HG02642 (cell line): Measurements from ENCODE around the gene KDM4C.

Source experiments
- ATAC-seq: cut with Tn5 transposase; IDR thresholded peaks from one replicate; pipeline ENCODE4 v1.9.1; 2021; ENCODE audit warnings: mild to moderate bottlenecking; ENCODE audit not compliant: unreplicated experiment, poor library complexity

The KDM4C gene

DNA sequence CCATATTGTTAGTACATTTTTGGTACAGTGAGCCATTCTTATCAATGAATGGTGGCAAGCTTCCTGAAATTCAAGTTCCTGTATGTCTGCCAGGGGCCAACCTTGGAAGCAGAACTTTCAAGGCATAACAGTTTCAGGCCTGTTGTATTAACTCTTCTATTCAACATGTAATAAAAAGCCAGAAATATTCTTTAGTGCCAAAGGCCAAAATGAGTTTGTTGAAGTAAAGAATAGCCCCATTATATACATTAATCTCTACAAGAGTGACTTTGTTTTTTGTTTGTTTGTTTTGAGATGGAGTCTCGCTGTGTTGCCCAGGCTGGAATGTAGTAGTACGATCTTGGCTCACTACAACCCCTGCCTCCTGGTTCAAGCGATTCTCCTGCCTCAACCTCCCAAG, 321.3 kb downstream of the KDM4C start:
- ATAC-seq: no peak

DNA sequence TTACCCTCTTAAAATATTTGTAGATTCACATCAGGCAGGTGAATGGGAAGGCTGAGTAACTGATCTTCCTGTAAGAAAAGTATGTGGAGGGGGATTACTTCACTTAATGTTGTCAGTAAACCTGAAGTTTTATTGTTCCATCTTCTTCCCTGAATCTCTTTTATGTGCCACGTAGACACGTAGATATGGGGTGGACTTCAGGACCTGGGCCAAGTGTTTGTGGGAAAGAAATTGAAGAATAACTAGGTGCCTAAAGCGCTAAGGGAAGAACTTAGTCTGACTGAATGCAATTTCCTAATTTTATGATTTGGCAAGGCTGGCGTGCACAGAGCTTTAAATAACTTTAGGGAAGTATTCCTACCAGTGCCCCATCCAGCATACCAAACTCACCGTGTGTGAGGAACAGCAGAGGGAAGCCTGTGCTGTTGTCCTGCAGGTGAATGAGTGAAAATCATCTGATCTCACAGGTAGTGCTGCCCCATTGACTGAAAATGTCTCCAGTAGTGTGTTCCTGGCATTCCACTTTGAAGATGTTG, 323.4 kb downstream of the KDM4C start:
- ATAC-seq: no peak

DNA sequence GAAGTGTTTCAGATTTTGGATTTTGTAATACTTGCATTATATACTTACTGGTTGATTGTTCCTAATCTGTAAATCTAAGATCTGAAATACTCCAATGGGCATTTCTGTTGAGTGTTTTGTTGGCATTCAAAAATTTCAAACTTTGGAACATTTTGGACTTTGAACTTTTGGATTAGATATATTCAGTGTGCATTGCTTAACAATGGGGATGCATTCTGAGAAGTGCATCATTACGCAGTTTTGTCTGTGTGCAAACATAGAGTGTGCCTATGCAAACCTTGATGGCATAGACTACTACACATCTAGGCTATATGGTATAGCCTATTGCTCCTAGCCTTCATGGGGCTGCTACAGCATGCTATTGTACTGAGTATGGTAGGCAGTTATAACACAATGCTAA, 325.4 kb downstream of the KDM4C start:
- ATAC-seq: no peak

DNA sequence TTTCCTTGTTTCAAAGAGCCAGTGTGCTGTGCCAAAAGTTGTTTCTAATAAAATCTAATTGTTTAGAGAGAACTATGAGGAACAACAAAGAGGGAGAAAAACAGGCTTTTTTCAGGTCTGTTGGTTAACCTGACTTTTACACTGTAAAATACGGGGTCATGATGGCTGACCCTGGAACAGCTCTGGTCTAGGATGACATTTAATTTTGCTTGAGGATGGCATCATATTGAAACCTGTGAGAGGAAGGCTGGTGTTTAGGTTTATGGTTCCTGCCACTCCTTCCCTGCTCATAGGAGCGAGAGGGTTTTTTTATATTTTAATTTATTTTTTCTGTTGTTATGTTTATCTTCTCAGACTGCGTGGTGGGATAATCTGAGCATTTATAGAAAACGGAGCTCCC, 327.6 kb downstream of the KDM4C start:
- no peak for ATAC-seq

DNA sequence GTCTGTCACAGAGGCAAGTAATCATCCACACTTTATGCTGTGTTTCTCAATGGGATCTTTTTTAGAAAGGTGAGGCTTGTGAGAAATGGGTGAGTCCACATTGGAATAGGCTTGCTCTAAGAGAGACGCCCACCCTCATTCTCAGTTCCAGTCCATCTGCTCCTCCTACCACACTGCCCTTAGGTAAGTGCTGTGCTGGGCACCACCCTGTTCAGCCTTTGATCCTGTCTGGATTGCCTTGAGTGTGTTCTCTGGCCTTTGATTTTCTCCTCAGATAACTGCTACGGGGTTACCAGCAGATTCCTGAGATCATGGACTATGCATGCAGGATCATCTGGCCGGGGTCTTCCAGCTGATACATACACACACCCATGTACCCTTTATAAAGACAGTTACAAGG, 328.6 kb downstream of the KDM4C start:
- no peak for ATAC-seq

DNA sequence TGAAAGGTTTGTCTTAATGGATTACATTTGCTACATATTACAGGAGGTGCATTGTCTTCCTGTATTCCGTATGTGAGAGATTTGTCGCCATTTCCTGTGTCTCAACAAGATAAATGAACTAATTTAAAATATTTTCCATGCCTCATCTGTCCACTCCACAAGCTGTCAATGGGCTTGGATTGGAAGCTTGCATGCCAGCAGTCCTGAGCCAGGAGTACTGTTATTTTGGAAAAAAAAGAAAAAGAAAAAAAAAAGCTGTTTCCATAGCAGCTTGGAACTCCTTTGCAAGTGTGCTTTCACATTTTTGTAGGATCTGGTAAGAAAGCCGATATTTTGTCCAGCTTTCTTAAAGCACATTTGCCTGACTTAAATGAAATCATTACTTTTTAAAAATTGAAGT, 330.8 kb downstream of the KDM4C start:
- no peak for ATAC-seq

DNA sequence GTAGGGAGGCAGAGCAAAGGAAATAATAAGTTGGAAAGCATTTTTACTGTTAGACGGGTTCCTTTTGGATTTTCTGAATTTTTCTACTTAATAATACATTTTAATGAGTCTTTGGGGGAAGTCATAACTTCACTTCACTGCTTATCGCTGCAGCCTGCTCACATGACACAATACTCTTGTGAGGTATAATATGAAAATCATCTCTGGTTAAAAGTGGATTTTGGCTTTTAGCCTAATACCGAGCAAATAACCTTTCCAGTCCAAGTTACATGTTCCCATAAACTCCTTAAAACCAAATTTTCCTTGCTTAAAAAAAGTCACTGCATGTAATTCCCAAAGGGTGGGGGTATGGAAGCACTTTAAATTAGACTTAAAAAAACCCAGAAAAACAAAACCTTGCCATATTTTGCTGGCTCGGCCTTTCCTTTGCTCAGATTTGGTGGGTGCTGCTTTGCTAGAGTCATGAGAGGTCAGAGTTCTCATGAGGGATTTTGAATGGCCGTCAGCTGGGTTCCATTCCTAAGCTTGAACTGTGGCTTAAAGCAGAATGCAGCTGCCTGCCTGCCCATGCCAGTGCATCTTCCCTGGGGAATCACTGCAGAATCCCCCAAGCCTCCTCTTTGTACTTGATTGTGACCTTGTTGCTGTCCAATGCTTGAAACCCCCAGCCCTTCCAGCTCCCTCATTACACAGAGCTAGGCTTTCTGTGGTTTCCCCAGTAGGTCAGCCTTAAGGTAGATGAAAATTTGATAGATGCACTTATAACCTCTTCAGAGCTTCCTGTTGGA, 331.8 kb downstream of the KDM4C start:
- ATAC-seq: no peak

DNA sequence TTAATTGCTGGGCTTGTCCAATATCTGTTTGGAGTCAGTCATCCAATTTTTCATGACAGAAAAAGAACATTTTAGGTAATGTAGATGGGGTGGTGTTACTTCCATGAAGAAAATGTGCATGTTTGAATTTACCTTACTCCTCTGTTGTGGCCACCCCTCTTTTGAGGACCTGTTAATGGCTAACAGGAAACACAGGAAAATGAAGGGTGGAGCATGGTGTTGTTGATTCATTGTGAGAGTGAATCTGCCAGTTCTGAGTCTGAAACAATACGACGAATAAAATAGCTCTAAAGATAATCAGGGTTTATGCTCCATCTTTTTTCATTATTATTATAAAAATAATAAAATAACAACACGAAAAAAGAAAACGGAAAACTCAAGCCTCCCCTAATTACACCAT, 335.3 kb downstream of the KDM4C start:
- no peak for ATAC-seq

DNA sequence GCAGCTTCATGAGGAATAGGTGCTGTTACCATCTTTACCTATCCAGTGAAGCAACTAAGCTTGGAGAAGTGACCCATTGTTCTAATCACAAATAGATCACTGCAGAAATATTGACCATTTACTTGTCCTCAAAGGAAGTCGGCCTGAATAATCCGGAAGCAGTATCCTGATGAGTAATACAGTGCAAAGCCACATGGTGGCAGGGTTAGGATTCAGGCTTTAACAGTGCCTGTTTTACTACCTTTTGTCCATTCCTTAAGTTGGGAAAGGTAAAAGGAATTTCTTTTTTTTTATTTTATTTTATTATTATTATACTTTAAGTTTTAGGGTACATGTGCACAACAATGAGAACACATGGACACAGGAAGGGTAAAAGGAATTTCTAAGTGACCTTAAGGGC, 336.3 kb downstream of the KDM4C start:
- ATAC-seq: no peak

DNA sequence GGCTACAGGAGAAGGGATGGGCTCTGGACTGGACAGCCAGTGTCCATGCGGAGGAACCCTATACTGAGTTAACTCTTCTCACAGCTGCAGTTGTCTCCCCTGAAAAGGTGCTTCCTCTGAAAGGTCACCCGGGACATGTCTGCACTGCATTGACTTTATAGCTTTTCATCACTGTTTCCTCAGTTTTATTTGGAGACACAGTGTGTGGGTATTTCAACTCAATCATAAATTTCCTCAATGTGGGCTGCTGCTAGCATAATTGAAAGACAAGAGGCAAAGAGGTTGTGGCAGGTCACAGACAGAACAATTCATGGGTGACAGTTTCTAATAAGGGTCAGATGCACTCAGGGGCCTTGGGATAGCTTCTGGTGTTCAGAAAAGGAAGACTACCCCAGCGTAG, 336.8 kb downstream of the KDM4C start:
- ATAC-seq: no peak

DNA sequence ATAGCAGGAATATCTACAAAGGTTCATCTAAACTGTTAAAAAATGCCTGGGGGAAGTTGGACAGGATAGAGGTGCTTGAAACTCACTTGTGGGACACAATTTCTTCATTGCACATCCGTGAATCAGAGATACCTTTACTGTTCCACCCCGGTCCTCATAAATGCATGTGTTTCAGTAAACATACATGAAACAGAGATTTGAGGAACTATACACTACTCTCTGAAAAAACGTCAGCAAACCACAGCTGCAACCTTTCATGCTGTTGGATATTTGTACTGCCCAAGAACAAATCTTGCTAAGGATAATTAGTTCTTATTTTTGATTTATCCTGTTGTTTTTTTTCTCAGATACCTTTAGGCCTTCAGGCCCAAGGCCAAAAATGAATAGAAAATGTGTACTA, 337.3 kb downstream of the KDM4C start:
- ATAC-seq: no peak

DNA sequence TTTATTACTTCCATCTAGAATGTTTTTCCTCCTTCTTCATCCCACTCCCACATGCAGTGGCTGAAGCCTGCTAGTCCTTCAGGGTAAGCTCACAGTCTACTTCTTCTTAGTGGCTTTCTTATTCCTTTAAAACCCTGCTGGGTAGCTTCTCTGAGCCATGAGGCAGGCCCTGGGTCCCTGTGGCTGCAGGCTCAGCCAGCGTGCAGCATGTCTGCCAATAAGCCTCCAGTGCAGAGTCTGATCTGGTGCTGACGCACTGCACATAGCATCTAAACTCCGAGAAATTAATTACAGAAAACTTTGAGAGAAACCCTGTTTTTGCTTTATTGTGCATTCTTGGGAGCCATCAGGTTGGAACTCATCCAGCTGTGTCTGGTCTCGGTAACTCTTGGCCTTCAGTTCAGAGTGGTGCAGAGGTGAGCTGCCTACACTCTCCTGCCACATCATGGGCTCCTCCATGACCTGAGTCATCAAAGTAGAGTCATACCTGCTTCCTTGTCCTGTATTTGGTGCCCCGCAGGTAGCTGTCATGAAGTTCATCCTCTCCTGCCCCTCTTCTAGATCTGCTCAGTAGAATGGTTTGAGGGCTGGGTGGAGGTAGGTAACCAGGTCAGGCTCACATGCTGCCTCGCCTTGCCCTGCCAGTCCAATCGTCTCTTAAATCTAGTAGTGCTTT, 339.4 kb downstream of the KDM4C start:
- ATAC-seq: no peak

DNA sequence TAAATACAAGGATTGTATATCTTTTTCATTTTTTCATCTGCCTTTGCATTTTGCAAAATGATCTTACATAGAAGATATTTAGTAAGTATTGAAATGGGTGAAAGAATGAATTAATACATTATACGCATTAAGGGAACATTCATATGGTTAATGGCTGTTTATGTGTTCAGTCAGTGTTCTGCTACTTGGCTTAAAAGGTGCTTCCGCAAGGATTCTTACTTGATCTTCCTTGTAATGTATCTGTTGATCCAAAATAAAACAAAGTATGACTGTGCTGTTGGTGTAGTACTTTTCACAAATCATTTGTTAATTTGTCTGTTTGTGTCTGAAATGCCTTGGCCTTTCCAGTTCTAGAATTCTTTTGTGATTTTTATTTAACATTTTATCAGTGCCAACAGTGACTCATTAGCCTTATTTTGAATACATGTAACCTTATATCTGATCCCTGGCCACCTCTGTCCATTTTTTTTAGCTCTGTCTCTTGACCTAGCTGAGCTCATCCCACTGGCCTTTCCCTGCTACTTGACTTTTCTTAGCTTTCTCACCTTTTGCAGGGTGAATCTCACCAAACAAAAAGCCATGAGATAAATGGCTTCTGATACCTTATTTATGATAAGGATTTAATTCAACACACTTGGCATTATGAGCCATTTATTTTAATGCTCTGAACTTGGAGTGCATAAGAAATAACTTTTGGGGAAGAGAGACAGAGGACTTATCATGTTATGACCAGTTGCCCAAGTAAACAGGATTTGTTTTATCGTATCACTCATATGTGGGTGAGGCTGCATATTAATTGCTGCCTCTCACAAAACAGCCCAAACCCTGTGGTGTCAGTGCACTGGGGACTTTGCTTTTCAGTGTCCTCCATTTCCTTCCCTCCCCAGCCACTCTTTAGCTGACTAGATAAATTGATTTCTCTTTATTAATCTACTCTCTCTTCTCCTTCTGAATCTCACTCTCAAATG, 340.3 kb downstream of the KDM4C start:
- no peak for ATAC-seq

DNA sequence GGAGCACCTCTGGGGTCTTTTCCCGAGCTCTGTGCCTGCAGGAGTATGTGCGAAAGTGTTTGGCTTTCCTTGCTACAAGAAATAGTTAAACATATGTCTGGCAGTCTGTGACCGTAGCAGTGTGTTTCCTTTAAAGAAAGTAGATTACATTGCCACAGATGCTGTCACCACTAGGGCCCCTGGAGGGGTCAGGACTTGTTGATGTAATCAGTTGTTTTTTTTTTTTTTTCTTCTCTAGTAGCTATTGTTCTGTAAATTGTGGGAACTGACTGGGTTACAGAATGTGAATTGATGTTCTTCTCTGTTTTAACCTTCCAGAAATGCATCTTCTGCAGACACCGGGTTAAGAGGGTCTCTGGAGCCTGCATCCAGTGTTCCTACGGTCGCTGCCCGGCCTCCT, 345.6 kb downstream of the KDM4C start:
- no peak for ATAC-seq

DNA sequence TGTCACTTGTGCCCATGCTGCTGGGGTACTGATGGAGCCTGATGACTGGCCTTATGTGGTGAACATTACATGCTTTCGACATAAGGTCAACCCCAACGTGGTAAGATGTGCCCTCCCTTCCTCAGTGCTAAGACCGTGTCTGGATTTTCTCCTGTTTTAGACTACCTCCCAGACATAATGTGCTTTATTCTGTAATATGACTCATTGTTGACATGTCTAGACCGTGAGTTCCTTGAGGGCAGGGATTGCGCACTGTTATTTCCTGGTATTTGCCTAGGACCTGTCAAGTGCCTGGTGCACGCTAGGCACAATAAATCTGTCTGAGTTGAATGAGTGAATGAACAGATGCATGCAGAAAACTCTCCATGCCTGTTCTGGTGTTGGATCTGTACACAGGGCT, 346.0 kb downstream of the KDM4C start:
- ATAC-seq: no peak

DNA sequence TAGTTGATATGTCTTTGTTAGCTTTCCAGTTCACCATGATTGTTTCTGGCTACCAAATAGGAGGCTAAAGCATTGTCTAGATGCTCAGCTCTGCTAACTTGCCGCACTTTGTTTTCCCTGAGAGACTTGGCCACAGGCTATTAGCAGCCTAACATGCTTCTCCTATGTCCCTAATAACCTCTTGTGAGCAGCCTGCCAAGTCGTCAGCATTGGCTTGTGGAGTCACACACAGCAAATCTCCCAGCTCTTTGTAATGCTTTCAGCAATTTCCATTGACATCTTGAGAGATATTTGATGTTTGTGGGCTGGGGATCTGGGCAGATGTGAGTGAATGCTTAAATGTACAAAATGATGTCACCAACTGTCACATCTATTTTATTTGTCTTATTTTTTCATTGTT, 346.9 kb downstream of the KDM4C start:
- ATAC-seq: no peak

DNA sequence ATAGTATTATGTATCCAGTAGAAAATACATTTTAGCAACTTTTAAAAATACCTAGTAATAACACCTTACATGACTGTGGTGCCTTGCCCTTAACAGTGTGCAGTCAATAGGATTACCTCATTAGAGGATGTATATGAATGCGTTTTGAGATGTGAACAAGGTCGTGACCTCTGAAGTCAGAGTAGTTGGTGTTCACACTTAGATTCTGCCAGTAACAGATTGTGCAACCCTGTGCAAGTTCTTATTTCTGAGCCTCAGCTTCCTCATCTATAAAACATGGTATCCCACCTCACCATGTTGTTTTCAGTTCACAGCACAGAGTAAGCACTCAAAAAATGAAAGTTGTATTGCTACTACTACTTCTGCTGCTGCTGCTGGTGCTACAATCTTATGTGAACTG, 347.3 kb downstream of the KDM4C start:
- ATAC-seq: no peak

DNA sequence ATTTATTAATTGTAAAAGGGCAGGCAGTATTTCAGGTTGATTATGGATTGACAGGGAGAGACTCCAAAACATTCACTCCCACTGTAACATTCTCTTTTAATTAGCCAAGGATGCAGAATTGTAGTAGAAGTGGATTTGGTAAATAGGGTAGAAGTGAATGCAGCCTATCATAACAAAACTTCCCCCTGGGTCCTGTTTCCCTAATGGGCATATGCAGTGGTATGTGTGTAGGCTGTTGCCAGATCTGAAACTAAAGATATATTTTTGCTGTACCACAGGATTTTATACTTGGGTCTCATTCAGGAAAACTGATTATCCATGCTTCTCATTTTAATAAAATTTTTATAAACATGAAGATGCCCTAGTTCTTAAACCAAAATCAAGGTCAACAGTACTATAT, 351.2 kb downstream of the KDM4C start:
- ATAC-seq: no peak

DNA sequence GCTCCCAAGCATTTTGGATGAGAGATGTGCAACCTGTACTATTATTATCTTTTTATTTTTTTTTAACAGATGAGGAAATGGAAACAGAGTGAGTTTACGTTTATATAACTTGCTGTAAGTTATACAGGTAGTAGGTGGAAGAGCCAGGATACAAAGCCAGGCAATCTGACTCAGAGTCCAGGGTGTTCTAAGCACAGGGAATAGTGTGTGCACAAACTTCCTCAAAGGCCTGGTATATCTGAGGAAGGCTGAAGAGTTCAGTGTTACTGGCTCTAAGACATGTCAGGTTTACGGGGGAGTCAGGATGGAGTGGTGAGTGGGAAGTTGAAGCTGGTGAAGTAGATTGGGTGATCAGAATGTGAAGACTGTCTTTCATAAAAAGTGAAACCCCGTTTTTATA, 353.6 kb downstream of the KDM4C start:
- ATAC-seq: no peak

DNA sequence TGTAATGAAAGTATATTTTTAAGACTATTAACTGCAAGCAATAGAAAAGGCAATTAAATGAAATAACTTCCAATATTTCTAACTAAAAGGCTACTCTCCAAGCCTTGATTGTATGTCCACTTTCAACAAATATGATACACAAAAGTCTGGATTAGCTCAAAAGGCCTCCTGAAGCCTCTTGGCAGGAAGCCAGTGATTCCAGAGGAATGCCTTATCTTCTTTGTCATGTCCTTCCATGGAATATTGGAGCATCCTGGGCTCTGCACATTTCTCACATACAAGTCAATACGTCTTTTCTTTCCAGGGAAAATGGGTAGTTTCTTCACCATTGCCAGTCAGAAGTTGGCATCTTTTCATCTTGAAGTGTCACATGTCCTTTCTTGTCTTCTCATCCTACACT, 357.8 kb downstream of the KDM4C start:
- no peak for ATAC-seq
